Uterus (tissue), 4 donors: ENCODE measurements around the gene GJB4. TPM values are rescaled to one million over a fixed set of nuclear protein-coding genes. Genes with fewer than 3 reads are reported as not detected.
A peak's percentile ranks its signal among the peaks of the same experiment; 100 is the strongest.

ENCODE experiments used
- DNase-seq, 2 donors: peaks; one replicate each; pipeline ENCODE4 v3.0.0-alpha.2; 2019 to 2020
- H3K27ac ChIP-seq, 2 donors: fragments of 200-600 bp; sonication (generic); 1 replicate in 1 of 2; 2 replicates in 1 of 2; pipeline ENCODE4 v1.5.1; 2016 to 2018
- H3K27me3 ChIP-seq, 2 donors: fragments of 200-600 bp; sonication (generic); one replicate each; pipeline ENCODE4 v1.5.1; 2018 to 2019; ENCODE audit warnings: control low read depth in 1 of 2
- H3K36me3 ChIP-seq, 2 donors: fragments of 200-600 bp; sonication (generic); one replicate each; pipeline ENCODE4 v1.5.1; 2019; ENCODE audit warnings: control low read depth in 1 of 2
- H3K4me1 ChIP-seq, 2 donors: fragments of 200-600 bp; sonication (generic); one replicate each; pipeline ENCODE4 v1.5.1; 2018 to 2019; ENCODE audit warnings: control low read depth in 1 of 2
- H3K4me3 ChIP-seq, 2 donors: fragments of 200-600 bp; sonication (generic); 1 replicate in 1 of 2; 2 replicates in 1 of 2; pipeline ENCODE4 v1.5.1; 2018 to 2019; ENCODE audit warnings: mild to moderate bottlenecking in 1 of 2
- H3K9me3 ChIP-seq, 2 donors: fragments of 200-600 bp; sonication (generic); one replicate each; pipeline ENCODE4 v1.5.1; 2019; ENCODE audit warnings: control low read depth in 1 of 2
- CTCF ChIP-seq, 4 experiments: fragments of 200-600 bp in 2 of 4; fragments of 450-650 bp in 2 of 4; sonication (generic) in 2 of 4; IDR thresholded peaks; one replicate each; pipeline ENCODE4 v1.5.1; 2016 to 2019; ENCODE audit warnings: antibody characterized with exemption in 4 of 4, mild to moderate bottlenecking in 2 of 4, moderate library complexity in 1 of 4
- POLR2A ChIP-seq, 2 donors: fragments of 450-650 bp; IDR thresholded peaks; one replicate each; pipeline ENCODE4 v1.6.1; 2016; ENCODE audit warnings: antibody characterized with exemption in 2 of 2, mild to moderate bottlenecking in 1 of 2, moderate library complexity in 1 of 2
- intact Hi-C: fragments of 100-400 bp; cut with DNase I; formaldehyde crosslinking; loops from one replicate; pipeline ENCODE4 v1.15.1; 2023; ENCODE audit warnings: low total_unique reads
- total RNA-seq, 4 donors: library from RNA; depleted of rRNA in 3 of 4; stranded (reverse); fragments of >200 nt in 3 of 4; gene quantifications; one replicate each; pipeline versions ENCODE4 v1.1.0 to v1.2.4, GENCODE V29; 2014 to 2023
- donor health status: DM: yes; HTN: yes; CAD: no.

Gene GJB4
- not detected for total RNA-seq

- DNase-seq, result no peak
- Histone ChIP-seq H3K27ac (no peak within 1 kb of the TSS), H3K27me3 (no peaks in the 10 kb centered on the region), H3K9me3 (no peaks in the 10 kb centered on the region), H3K36me3 (no peaks in the 10 kb centered on the region), H3K4me3 (no peak within 1 kb of the TSS), H3K4me1 (no peaks in the 10 kb centered on the region)
- TF ChIP-seq CTCF (IDR thresholded peaks at IDR 0.05), result no peak
- no peak for TF ChIP-seq POLR2A (IDR thresholded peaks at IDR 0.05)
- intact Hi-C loops, result no loop called here
Measured at GRCh38 chr1:34759503-34760357, at the start of gene GJB4. Gene GJB4 (plus strand): TSS chr1:34759740. CDS start chr1:34761255, 1,515 bp downstream.

GRCh38 chr1:34710812-34711211 is 48.7 kb upstream of the GJB4 start:
- Histone ChIP-seq H3K9me3 (no peaks in the 10 kb centered on the region), H3K4me1 (no peaks in the 10 kb centered on the region), H3K27me3 (no peaks in the 10 kb centered on the region), H3K36me3 (no peaks in the 10 kb centered on the region), H3K4me3 (no peak overlapping the region), H3K27ac (no peak overlapping the region)
- no peak for DNase-seq
- TF ChIP-seq POLR2A (IDR thresholded peaks at IDR 0.05) (no peak), CTCF (IDR thresholded peaks at IDR 0.05) (no peak)
- intact Hi-C loops, result no loop called here

DNA sequence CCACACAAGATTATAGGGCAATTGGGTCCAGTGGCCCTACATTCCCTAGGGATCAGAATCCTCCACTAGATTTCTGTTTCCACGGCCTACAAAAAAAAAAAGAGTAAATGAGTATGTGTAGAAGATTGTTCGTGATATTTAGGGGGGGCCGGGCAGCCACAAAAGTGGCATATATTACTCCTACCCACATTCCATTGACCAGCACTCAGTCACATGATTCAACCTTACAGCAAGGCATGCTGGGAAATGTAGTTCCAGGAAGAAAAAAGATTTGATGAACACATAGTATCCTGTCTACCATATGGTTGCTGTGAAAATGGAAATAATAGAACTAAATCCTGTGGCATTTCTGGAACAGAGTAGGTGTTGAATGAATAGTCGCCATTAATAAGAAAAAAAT is 48.1 kb upstream of the GJB4 start:
- Histone ChIP-seq H3K27ac (no peak overlapping the region), H3K36me3 (no peaks in the 10 kb centered on the region), H3K27me3 (no peaks in the 10 kb centered on the region), H3K4me3 (no peak overlapping the region), H3K4me1 (no peaks in the 10 kb centered on the region), H3K9me3 (no peaks in the 10 kb centered on the region)
- no peak for DNase-seq
- no peak for TF ChIP-seq POLR2A (IDR thresholded peaks at IDR 0.05)
- TF ChIP-seq CTCF (IDR thresholded peaks at IDR 0.05), result no peak
- intact Hi-C loops, result no loop called here

DNA sequence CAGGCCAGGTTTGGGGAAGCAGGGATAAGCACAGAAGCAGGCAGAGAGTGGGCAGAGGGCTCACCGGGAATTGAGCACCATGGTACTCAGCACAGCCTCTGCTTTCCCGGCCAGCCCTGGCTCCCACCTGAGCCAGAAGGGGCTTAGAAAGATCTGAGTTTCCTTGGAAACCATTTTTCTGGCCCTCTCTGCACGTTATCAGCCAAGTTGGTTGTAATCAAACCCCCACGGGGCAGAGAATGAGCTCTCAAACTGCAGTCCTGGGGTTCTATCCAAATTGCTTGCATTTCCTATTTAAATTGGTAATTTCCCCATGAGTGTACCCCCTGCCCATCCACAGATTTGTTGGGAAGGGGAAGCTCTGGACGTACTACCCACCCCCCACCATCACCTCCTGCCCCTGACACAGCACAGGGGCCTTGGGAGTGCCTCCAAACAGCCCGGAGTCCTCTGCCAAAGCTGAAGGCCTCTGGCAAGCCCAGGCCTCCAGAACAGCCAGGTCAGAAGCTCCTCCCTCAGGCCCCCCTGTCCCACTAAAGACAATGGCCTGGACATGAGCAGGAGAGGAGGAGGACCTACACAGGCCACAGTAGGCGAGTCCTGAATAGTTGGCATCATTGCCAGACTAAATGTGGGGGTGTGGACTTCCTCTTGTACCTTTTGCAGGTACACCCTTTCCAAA is 47.4 kb upstream of the GJB4 start:
- no peaks in the 10 kb centered on the region for H3K4me1 ChIP-seq
- intact Hi-C loops, result no loop called here
- TF ChIP-seq POLR2A (IDR thresholded peaks at IDR 0.05), result no peak
- TF ChIP-seq CTCF (IDR thresholded peaks at IDR 0.05), result no peak
- H3K36me3 ChIP-seq, result no peaks in the 10 kb centered on the region
- H3K27ac ChIP-seq, result no peak overlapping the region
- H3K4me3 ChIP-seq, result no peak overlapping the region
- peak in 1 of 2 donors; percentile 17 for DNase-seq
- no peaks in the 10 kb centered on the region for H3K27me3 ChIP-seq
- no peaks in the 10 kb centered on the region for H3K9me3 ChIP-seq

DNA sequence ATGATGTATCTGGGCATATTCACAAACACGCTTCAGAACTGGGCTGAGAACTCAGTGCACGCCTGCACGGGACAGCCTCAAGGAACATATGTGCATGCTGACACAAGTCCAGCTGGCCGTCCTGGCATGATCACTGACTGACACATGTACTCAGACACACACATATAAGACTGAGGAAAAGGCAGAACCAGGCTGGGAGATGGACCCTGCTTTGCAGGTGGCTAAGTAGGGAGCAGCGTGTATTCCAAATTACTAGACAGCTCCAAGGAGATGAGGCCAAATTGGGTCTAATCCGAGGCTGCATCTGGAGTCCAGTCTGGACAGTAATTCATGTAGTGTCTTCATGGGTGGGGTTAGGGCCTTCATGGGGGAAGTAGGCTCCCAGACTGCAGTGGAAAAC is 46.1 kb upstream of the GJB4 start:
- TF ChIP-seq CTCF (IDR thresholded peaks at IDR 0.05), result no peak
- TF ChIP-seq POLR2A (IDR thresholded peaks at IDR 0.05), result no peak
- H3K9me3 ChIP-seq, result no peaks in the 10 kb centered on the region
- H3K36me3 ChIP-seq, result no peaks in the 10 kb centered on the region
- intact Hi-C loops, result no loop called here
- H3K27ac ChIP-seq, result no peak overlapping the region
- DNase-seq, result peak in 1 of 2 donors; percentile 37
- no peaks in the 10 kb centered on the region for H3K27me3 ChIP-seq
- H3K4me1 ChIP-seq, result no peaks in the 10 kb centered on the region
- no peak overlapping the region for H3K4me3 ChIP-seq
